ENCODE results near the gene ZSCAN25. TPM values are rescaled to one million over a fixed set of nuclear protein-coding genes. Genes with fewer than 3 reads are reported as not detected.
"Not testable (repeated sequence)": the region's sequence is repeated elsewhere in the genome, so short reads cannot be mapped to it uniquely, and the experiment has no call there.

The ZSCAN25 gene
- polyA plus RNA-seq (2013, experiment 1 of 2), result 8.0 TPM
- polyA plus RNA-seq (2013, experiment 2 of 2), result 8.3 TPM

DNA sequence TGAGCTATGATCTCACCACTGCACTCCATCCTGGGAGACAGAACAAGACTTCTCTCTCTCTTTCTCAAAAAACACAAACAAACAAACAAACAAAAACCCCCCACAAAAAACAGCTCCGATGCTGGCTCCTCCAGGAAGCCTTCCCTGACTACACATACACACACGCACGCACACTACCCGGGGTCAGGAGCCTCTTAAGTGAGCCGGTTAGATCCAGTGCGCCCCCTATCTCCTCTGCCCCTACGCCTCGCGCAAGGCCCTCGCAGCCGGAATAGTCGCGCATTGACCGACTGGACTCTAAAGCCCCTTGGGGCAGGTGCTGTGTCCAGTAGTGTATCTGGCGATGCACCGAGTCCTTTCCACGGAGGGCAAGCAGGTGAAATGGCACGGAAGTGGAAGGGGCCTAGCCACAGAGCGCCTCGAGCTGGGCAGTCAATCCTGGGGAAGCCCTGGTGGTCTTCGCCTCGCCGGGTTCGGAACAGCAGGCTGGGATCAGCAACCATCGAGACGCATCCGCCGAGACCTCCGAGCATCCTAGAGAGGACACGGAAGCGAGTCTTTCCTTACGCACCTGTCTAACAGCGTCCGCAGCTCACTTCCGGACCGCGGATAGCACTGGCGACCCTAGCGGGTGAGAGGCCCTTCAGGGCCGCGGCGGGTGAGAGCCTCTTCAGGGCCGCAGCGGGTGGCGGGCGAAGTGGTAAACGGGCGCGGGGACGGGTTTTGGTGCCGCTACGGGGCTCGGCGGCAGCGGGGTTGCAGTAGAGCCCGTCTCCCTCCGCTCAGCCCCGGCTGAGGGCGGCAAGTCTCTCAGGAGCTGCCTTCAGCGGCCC lies at the start of gene ZSCAN25:
Gene ZSCAN25 (plus strand): TSS at position 588 of the 833 bp plus-strand sequence. CDS start 2,661 bp downstream, outside the sequence.
- H4K5ac ChIP-seq (ENCODE audit: low read length), result peak within 1 kb of the TSS; percentile 21
- peak within 1 kb of the TSS; percentile 97 for H3K9ac ChIP-seq (ENCODE audit: low read length)
- H3K4me1 ChIP-seq (ENCODE audit: control insufficient read depth, low read depth, low read length), result no peaks in the 10 kb centered on the region
- H4K8ac ChIP-seq (ENCODE audit: low read depth, low read length), result peak within 1 kb of the TSS; percentile 30
- H3K79me2 ChIP-seq (ENCODE audit: control insufficient read depth, insufficient read depth, low read length), result peaks cover 5% of the 10 kb centered on the region
- H3K27me3 ChIP-seq (ENCODE audit: insufficient read depth, low read length, poor library complexity), result no peaks in the 10 kb centered on the region
- H3K4ac ChIP-seq (ENCODE audit: low read depth, low read length), result peak within 1 kb of the TSS; percentile 57
- peak within 1 kb of the TSS; percentile 64 for H2BK120ac ChIP-seq (ENCODE audit: low read depth, low read length)
- peak within 1 kb of the TSS; percentile 29 for H3K23ac ChIP-seq (ENCODE audit: low read length)
- peak within 1 kb of the TSS; percentile 98 for H3K4me3 ChIP-seq (ENCODE audit: low read length)
- H3K36me3 ChIP-seq (ENCODE audit: control insufficient read depth, insufficient read depth, low read length), result peaks cover 6% of the 10 kb centered on the region
- peak within 1 kb of the TSS; percentile 88 for H3K27ac ChIP-seq (ENCODE audit: low read depth, low read length)
- no peak within 1 kb of the TSS for H2AK5ac ChIP-seq (ENCODE audit: low read length)
- H3K18ac ChIP-seq (ENCODE audit: low read length), result peak within 1 kb of the TSS; percentile 42
- no CpG with 5 or more reads among the region's 60 CpGs for WGBS (ENCODE audit: extremely low coverage, insufficient coverage, low lambda C conversion rate)
- H3K56ac ChIP-seq (ENCODE audit: low read length), result peak within 1 kb of the TSS; percentile 99
- peak; percentile 98 for DNase-seq
- H2BK5ac ChIP-seq (ENCODE audit: low read length), result peak within 1 kb of the TSS; percentile 83
- no peak within 1 kb of the TSS for H2BK15ac ChIP-seq (replicated peaks; ENCODE audit: low read depth)
- peak within 1 kb of the TSS; percentile 98 for H3K4me2 ChIP-seq (ENCODE audit: low read length)
- H3K79me1 ChIP-seq (ENCODE audit: low read length), result peaks cover 4% of the 10 kb centered on the region

DNA sequence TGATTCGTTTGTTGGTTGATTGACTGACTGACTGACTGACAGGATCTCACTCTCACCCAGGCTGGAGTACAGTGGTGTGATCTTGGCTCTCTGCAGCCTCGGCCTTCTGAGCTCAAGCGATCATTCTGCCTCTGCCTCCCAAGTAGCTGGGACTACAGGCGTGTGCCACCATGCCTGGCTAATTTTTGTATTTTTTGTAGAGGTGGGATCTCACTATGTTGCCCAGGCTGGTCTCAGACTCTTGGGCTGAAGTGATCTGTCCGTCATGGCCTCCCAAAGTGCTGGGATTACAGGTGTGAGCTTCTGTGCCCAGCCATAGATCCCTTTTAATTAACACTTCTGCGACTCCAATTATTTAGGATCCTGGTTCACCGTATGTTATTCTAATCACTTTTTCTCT lies 48.0 kb upstream of the ZSCAN25 start:
- not testable (repeated sequence) for H3K56ac ChIP-seq (ENCODE audit: low read length); H3K4me1 ChIP-seq (ENCODE audit: control insufficient read depth, low read depth, low read length); H3K4me2 ChIP-seq (ENCODE audit: low read length); H3K36me3 ChIP-seq (ENCODE audit: control insufficient read depth, insufficient read depth, low read length); H3K23ac ChIP-seq (ENCODE audit: low read length); H4K5ac ChIP-seq (ENCODE audit: low read length); H3K79me2 ChIP-seq (ENCODE audit: control insufficient read depth, insufficient read depth, low read length); H3K79me1 ChIP-seq (ENCODE audit: low read length); H3K4me3 ChIP-seq (ENCODE audit: low read length); H3K9ac ChIP-seq (ENCODE audit: low read length); H2BK120ac ChIP-seq (ENCODE audit: low read depth, low read length); H2BK5ac ChIP-seq (ENCODE audit: low read length); H4K8ac ChIP-seq (ENCODE audit: low read depth, low read length); H2AK5ac ChIP-seq (ENCODE audit: low read length); H3K27ac ChIP-seq (ENCODE audit: low read depth, low read length); H3K18ac ChIP-seq (ENCODE audit: low read length); H2BK15ac ChIP-seq (replicated peaks; ENCODE audit: low read depth); H3K27me3 ChIP-seq (ENCODE audit: insufficient read depth, low read length, poor library complexity); H3K4ac ChIP-seq (ENCODE audit: low read depth, low read length); DNase-seq
- no CpG with 5 or more reads among the region's 7 CpGs for WGBS (ENCODE audit: extremely low coverage, insufficient coverage, low lambda C conversion rate)

DNA sequence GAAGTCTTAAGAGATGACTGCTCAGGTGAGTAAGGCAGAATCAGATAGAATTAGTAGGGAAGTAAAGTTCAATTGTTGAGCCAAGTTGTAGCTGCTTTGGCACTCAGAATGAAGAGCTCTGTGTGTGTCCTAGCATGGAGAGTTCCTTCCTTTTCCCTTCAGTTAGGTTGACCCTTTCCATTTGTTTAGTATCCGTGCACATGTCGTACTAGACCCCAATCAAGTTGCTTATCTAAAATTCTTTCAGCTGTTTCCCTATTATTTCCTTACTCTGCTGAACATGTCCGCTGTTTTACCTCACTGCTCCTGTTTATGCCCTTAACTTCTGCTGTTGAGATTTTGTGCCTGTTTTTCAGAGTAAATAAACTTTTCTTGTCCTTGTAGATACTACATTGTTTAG lies 45.0 kb upstream of the ZSCAN25 start:
- no peaks in the 10 kb centered on the region for H3K79me1 ChIP-seq (ENCODE audit: low read length)
- no CpG with 5 or more reads among the region's 3 CpGs for WGBS (ENCODE audit: extremely low coverage, insufficient coverage, low lambda C conversion rate)
- H3K27ac ChIP-seq (ENCODE audit: low read depth, low read length), result no peak overlapping the region
- H3K36me3 ChIP-seq (ENCODE audit: control insufficient read depth, insufficient read depth, low read length), result peaks cover 3% of the 10 kb centered on the region
- no peak overlapping the region for H4K5ac ChIP-seq (ENCODE audit: low read length)
- no peak overlapping the region for H3K18ac ChIP-seq (ENCODE audit: low read length)
- H3K56ac ChIP-seq (ENCODE audit: low read length), result no peak overlapping the region
- no peaks in the 10 kb centered on the region for H3K79me2 ChIP-seq (ENCODE audit: control insufficient read depth, insufficient read depth, low read length)
- no peak overlapping the region for H2BK15ac ChIP-seq (replicated peaks; ENCODE audit: low read depth)
- H3K4me2 ChIP-seq (ENCODE audit: low read length), result no peak overlapping the region
- H3K4me3 ChIP-seq (ENCODE audit: low read length), result no peak overlapping the region
- no peak overlapping the region for H3K23ac ChIP-seq (ENCODE audit: low read length)
- no peaks in the 10 kb centered on the region for H3K27me3 ChIP-seq (ENCODE audit: insufficient read depth, low read length, poor library complexity)
- no peak overlapping the region for H2BK5ac ChIP-seq (ENCODE audit: low read length)
- no peak overlapping the region for H3K4ac ChIP-seq (ENCODE audit: low read depth, low read length)
- no peak overlapping the region for H3K9ac ChIP-seq (ENCODE audit: low read length)
- no peak overlapping the region for H2AK5ac ChIP-seq (ENCODE audit: low read length)
- H4K8ac ChIP-seq (ENCODE audit: low read depth, low read length), result no peak overlapping the region
- H2BK120ac ChIP-seq (ENCODE audit: low read depth, low read length), result no peak overlapping the region
- no peak for DNase-seq
- no peaks in the 10 kb centered on the region for H3K4me1 ChIP-seq (ENCODE audit: control insufficient read depth, low read depth, low read length)

DNA sequence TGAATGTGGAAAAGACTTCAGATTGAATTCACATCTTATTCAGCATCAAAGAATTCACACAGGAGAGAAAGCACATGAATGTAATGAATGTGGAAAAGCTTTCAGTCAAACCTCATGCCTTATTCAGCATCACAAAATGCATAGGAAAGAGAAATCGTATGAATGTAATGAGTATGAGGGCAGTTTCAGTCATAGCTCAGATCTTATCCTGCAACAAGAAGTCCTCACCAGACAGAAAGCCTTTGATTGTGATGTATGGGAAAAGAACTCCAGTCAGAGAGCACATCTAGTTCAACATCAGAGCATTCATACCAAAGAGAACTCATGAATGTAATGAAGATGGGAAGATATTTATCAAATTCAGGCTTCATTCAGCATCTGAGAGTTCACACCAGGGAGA lies 43.5 kb upstream of the ZSCAN25 start:
- DNase-seq, result no peak
- H4K5ac ChIP-seq (ENCODE audit: low read length), result no peak overlapping the region
- no peak overlapping the region for H2BK5ac ChIP-seq (ENCODE audit: low read length)
- H3K18ac ChIP-seq (ENCODE audit: low read length), result no peak overlapping the region
- no peak overlapping the region for H3K27ac ChIP-seq (ENCODE audit: low read depth, low read length)
- no peaks in the 10 kb centered on the region for H3K4me1 ChIP-seq (ENCODE audit: control insufficient read depth, low read depth, low read length)
- no peaks in the 10 kb centered on the region for H3K79me1 ChIP-seq (ENCODE audit: low read length)
- H3K4me3 ChIP-seq (ENCODE audit: low read length), result no peak overlapping the region
- H3K4me2 ChIP-seq (ENCODE audit: low read length), result no peak overlapping the region
- H3K79me2 ChIP-seq (ENCODE audit: control insufficient read depth, insufficient read depth, low read length), result no peaks in the 10 kb centered on the region
- H4K8ac ChIP-seq (ENCODE audit: low read depth, low read length), result no peak overlapping the region
- peaks cover 3% of the 10 kb centered on the region for H3K36me3 ChIP-seq (ENCODE audit: control insufficient read depth, insufficient read depth, low read length)
- no peak overlapping the region for H2BK15ac ChIP-seq (replicated peaks; ENCODE audit: low read depth)
- H3K4ac ChIP-seq (ENCODE audit: low read depth, low read length), result no peak overlapping the region
- H2BK120ac ChIP-seq (ENCODE audit: low read depth, low read length), result no peak overlapping the region
- no peak overlapping the region for H3K23ac ChIP-seq (ENCODE audit: low read length)
- no peaks in the 10 kb centered on the region for H3K27me3 ChIP-seq (ENCODE audit: insufficient read depth, low read length, poor library complexity)
- no peak overlapping the region for H2AK5ac ChIP-seq (ENCODE audit: low read length)
- H3K9ac ChIP-seq (ENCODE audit: low read length), result no peak overlapping the region
- no CpG with 5 or more reads among the region's 1 CpG for WGBS (ENCODE audit: extremely low coverage, insufficient coverage, low lambda C conversion rate)
- no peak overlapping the region for H3K56ac ChIP-seq (ENCODE audit: low read length)

DNA sequence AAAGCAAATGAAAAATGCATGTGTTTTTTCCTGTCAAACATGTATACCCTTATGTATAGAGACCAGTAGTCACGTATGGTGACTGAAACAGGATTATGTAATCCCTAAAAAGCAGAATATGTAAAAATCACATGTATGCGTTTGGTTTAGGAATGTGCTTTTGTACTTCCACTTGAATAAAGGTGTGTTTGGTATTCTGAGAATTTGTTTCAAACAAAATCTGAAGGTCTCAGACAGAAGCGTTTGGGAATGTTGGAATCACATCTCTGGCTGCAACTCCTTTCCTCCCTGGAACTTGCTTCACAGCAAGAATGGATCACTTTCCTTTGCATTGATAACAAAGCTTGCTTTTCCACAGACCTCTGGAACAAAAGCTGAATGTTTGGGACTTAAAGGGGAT lies 40.5 kb upstream of the ZSCAN25 start:
- H3K27ac ChIP-seq (ENCODE audit: low read depth, low read length), result no peak overlapping the region

More for the DNA sequence above, 40.5 kb upstream of the ZSCAN25 start:
- Histone ChIP-seq H3K4me2 (ENCODE audit: low read length) (no peak overlapping the region), H3K56ac (ENCODE audit: low read length) (no peak overlapping the region), H3K27me3 (ENCODE audit: insufficient read depth, low read length, poor library complexity) (no peaks in the 10 kb centered on the region), H3K4me3 (ENCODE audit: low read length) (no peak overlapping the region), H3K79me1 (ENCODE audit: low read length) (no peaks in the 10 kb centered on the region), H3K36me3 (ENCODE audit: control insufficient read depth, insufficient read depth, low read length) (peaks cover 3% of the 10 kb centered on the region), H3K4me1 (ENCODE audit: control insufficient read depth, low read depth, low read length) (peaks cover 3% of the 10 kb centered on the region), H3K79me2 (ENCODE audit: control insufficient read depth, insufficient read depth, low read length) (no peaks in the 10 kb centered on the region), H3K4ac (ENCODE audit: low read depth, low read length) (no peak overlapping the region), H2BK15ac (replicated peaks; ENCODE audit: low read depth) (no peak overlapping the region), H3K18ac (ENCODE audit: low read length) (no peak overlapping the region), H2BK120ac (ENCODE audit: low read depth, low read length) (no peak overlapping the region), H4K5ac (ENCODE audit: low read length) (no peak overlapping the region), H4K8ac (ENCODE audit: low read depth, low read length) (no peak overlapping the region), H3K23ac (ENCODE audit: low read length) (no peak overlapping the region), H3K9ac (ENCODE audit: low read length) (no peak overlapping the region), H2AK5ac (ENCODE audit: low read length) (no peak overlapping the region), H2BK5ac (ENCODE audit: low read length) (no peak overlapping the region)
- DNase-seq, result peak; percentile 19
- no CpG with 5 or more reads among the region's 3 CpGs for WGBS (ENCODE audit: extremely low coverage, insufficient coverage, low lambda C conversion rate)
